ENCODE data around the gene NFIA.

Gene NFIA

DNA sequence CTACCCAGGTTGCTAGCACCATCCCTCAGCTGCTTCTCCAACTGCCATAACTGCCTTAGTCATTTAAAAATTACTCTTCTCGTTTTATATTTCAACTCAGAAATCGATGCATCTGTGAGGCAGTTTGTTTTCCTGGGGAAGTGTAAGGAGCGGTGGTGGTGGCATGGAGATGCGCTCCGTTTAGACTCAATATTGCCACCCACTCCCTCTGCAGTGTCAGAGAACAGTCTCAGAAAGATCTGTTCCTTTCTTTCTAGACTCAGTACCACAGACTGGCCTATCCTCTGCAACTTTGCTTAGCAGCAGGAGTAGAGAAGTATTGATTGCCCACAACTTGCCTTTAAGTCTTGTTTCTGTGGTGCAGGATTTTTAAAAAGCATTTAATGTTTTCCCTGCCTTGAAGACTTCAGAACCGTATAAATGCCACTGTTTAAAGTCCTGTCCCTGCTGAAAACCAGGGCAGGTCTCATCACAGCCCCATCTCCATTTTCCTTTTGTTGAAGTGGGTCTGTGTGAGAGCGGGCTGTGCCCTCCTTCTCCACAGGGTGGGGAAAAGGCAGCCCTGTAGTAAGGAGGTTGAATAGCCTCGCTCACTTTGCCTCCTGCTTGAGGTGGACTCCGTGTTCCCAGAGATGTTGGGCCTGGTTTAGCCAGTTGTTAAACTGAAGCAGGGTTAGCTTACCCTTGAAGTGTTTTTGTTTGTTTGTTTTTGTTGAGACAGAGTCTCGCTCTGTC lies 105.2 kb downstream of the NFIA start:
- TF ChIP-seq TCF12 (IDR thresholded peaks at IDR 0.05; ENCODE audit: low read depth) (no peak), TEAD4 (IDR thresholded peaks at IDR 0.05) (no peak), FOXM1 (IDR thresholded peaks at IDR 0.05; ENCODE audit: borderline replicate concordance, low read depth) (no peak), NFIC (IDR thresholded peaks at IDR 0.05) (no peak), USF1 (IDR thresholded peaks at IDR 0.05) (no peak), RAD21 (IDR thresholded peaks at IDR 0.05; ENCODE audit: low read depth) (no peak), TAF1 (IDR thresholded peaks at IDR 0.05; ENCODE audit: low read depth) (no peak), EGR1 (IDR thresholded peaks at IDR 0.05) (no peak), CEBPB (IDR thresholded peaks at IDR 0.05) (no peak), EP300 (IDR thresholded peaks at IDR 0.05; ENCODE audit: borderline replicate concordance) (no peak), YY1 (IDR thresholded peaks at IDR 0.05; ENCODE audit: low read depth) (no peak), CREB1 (IDR thresholded peaks at IDR 0.05; ENCODE audit: low read depth) (no peak), ZBTB7A (IDR thresholded peaks at IDR 0.05; ENCODE audit: low read depth) (no peak)
- TF ChIP-seq, protein P1, sequence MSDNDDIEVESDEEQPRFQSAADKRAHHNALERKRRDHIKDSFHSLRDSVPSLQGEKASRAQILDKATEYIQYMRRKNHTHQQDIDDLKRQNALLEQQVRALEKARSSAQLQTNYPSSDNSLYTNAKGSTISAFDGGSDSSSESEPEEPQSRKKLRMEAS (IDR thresholded peaks at IDR 0.05) = no peak
- TF ChIP-seq, protein P2, sequence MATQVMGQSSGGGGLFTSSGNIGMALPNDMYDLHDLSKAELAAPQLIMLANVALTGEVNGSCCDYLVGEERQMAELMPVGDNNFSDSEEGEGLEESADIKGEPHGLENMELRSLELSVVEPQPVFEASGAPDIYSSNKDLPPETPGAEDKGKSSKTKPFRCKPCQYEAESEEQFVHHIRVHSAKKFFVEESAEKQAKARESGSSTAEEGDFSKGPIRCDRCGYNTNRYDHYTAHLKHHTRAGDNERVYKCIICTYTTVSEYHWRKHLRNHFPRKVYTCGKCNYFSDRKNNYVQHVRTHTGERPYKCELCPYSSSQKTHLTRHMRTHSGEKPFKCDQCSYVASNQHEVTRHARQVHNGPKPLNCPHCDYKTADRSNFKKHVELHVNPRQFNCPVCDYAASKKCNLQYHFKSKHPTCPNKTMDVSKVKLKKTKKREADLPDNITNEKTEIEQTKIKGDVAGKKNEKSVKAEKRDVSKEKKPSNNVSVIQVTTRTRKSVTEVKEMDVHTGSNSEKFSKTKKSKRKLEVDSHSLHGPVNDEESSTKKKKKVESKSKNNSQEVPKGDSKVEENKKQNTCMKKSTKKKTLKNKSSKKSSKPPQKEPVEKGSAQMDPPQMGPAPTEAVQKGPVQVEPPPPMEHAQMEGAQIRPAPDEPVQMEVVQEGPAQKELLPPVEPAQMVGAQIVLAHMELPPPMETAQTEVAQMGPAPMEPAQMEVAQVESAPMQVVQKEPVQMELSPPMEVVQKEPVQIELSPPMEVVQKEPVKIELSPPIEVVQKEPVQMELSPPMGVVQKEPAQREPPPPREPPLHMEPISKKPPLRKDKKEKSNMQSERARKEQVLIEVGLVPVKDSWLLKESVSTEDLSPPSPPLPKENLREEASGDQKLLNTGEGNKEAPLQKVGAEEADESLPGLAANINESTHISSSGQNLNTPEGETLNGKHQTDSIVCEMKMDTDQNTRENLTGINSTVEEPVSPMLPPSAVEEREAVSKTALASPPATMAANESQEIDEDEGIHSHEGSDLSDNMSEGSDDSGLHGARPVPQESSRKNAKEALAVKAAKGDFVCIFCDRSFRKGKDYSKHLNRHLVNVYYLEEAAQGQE (IDR thresholded peaks at IDR 0.05; ENCODE audit: low read depth) = no peak

- no peak for TF ChIP-seq EP300 (IDR thresholded peaks at IDR 0.05; ENCODE audit: borderline replicate concordance)
These were observed 107.8 kb downstream of the NFIA start for GRCh38 chr1:61190153-61190552.

DNA sequence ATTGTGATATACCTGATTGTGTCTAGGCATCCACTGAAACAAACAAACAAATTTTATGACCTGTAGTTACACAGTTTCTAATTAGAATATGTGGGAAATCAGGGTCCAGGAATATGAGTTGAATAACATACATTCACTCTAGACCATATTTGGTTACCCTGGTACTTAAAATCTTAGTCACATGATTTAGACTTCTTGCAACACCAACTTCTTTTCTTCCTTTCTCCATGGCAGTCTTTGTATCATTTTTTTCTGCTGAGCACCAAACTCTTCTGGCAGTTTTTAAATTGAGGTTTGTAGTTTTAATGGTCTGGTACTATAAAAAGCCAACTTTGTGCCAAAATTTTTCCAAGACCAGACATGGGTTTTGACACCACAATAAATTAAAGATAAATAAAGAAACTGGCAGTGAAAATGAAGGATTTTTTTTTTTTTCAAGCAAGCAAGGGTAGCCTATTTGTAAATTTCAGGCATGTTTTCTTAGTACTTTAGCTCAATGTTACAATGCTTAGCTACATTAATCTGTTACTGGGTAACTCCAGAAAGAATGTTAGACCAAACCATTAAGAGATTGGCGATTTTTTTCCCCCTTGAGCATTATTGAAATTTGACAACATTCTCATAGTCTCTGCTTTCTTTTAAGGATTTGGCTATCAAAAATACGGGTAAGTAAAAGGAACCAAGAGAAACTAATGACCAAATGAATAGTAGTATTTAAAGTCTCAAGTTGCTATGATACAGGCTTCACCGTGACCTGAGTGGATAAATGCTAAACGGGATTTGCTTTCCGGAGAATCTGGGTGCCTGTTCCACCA lies 108.5 kb downstream of the NFIA start:
- TF ChIP-seq TEAD4 (IDR thresholded peaks at IDR 0.05) (no peak), TCF12 (IDR thresholded peaks at IDR 0.05; ENCODE audit: low read depth) (no peak), RAD21 (IDR thresholded peaks at IDR 0.05; ENCODE audit: low read depth) (no peak), EP300 (IDR thresholded peaks at IDR 0.05; ENCODE audit: borderline replicate concordance) (no peak), TAF1 (IDR thresholded peaks at IDR 0.05; ENCODE audit: low read depth) (no peak), ZBTB7A (IDR thresholded peaks at IDR 0.05; ENCODE audit: low read depth) (no peak), FOXM1 (IDR thresholded peaks at IDR 0.05; ENCODE audit: borderline replicate concordance, low read depth) (no peak), CEBPB (IDR thresholded peaks at IDR 0.05) (no peak)

DNA sequence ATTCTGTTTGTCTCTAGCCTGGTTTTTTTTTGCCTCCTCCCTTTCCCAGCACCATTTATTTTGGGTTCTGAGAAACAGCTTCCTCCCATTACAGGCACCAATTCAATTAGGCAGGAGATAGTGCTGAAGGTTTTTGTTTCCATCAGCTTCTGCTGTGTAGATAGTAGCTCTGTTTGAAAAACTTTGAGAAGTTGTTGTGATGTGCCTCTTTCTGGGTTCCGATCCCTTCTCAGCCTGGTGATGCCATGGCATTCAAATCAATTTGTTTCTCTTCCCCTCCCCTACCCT lies 109.0 kb downstream of the NFIA start:
- no peak for TF ChIP-seq USF1 (IDR thresholded peaks at IDR 0.05)
- no peak for TF ChIP-seq ZBTB7A (IDR thresholded peaks at IDR 0.05; ENCODE audit: low read depth)
- TF ChIP-seq TAF1 (IDR thresholded peaks at IDR 0.05; ENCODE audit: low read depth) = no peak
- TF ChIP-seq RAD21 (IDR thresholded peaks at IDR 0.05; ENCODE audit: low read depth) = no peak
- TF ChIP-seq EP300 (IDR thresholded peaks at IDR 0.05; ENCODE audit: borderline replicate concordance) = no peak
- TF ChIP-seq CREB1 (IDR thresholded peaks at IDR 0.05; ENCODE audit: low read depth) = no peak

DNA sequence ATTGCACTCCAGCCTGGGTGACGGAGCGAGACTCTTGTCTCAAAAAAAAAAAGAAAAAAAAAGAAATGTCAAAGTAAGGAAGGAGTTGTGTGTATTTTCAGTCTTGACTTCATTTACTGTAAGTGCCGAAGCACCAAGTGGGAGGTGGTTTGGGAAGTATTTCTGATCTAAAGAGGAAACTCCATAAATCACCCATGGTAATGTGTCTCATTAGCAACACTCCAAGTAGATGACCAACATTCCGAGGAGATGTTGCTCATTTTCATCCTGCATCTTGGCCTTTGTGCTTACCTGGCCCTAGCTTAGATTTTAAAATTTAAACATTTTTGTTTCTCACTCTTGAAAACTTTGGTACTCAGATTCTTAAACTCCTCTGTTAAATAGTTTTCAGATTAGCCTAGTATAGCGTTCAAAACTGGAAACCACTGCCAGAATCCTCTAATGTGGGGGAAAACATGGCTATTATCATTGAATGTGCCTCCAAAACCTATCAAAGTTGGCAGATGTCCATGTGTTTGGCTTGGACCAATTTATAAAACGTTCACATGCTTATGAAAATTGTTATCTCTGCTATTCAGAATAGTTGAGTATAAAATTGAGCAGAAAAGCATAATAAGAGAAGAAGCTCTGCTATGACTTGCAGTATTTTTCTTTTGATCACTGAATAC lies 110.4 kb downstream of the NFIA start:
- TF ChIP-seq EP300 (IDR thresholded peaks at IDR 0.05; ENCODE audit: borderline replicate concordance) (no peak), CREB1 (IDR thresholded peaks at IDR 0.05; ENCODE audit: low read depth) (no peak), TCF12 (IDR thresholded peaks at IDR 0.05; ENCODE audit: low read depth) (no peak), YY1 (IDR thresholded peaks at IDR 0.05; ENCODE audit: low read depth) (no peak), EGR1 (IDR thresholded peaks at IDR 0.05) (no peak), TAF1 (IDR thresholded peaks at IDR 0.05; ENCODE audit: low read depth) (no peak), FOXM1 (IDR thresholded peaks at IDR 0.05; ENCODE audit: borderline replicate concordance, low read depth) (no peak), USF1 (IDR thresholded peaks at IDR 0.05) (no peak), RAD21 (IDR thresholded peaks at IDR 0.05; ENCODE audit: low read depth) (no peak), NFIC (IDR thresholded peaks at IDR 0.05) (no peak)
- TF ChIP-seq, protein P2 (IDR thresholded peaks at IDR 0.05; ENCODE audit: low read depth) = no peak
- TF ChIP-seq, protein P1 (IDR thresholded peaks at IDR 0.05) = no peak

All from Ishikawa (cell line).